ENCODE data around the gene FAM237B. TPM values are rescaled to one million over a fixed set of nuclear protein-coding genes. Genes with fewer than 3 reads are reported as not detected.

FAM237B gene
- not detected in 2 replicates for total RNA-seq

DNA sequence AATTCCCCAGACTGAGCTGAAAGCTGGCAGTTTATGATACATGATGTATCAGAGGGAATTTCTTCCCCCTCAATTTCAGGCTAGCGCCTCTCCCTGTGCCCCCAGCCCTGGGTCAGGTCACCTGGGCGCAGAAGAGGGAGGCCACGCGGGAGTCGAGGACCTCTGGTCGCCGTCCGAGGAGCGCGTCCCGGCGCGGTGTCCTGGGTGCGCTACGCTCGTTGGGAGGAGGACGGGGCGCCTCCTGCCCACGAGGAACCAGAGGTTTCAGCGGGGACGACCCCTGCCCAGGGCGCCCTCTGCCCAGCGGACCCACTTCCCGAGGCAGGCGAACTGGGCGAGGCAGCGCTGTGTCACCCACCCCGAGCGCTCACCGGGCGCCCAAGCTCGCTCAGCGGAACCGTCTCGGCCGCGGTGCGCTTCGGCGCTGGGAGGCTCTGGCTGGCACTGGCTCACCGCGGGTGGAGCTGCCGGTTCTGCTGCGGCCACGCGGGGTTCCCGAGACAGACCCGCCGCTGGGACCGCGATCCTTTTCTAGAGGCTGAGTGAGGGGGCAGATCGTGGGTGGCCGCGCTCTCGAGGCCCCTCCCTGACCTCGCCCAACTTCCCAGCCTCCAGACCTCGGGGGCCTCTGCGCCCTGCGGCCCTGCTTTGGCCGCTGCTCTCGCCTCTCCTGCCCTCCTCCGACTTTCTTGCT, at the start of gene FAM237B:
FAM237B (minus strand) TSS at position 504 of the 694 bp plus-strand sequence. CDS start 1,556 bp downstream, outside the sequence.

DNA sequence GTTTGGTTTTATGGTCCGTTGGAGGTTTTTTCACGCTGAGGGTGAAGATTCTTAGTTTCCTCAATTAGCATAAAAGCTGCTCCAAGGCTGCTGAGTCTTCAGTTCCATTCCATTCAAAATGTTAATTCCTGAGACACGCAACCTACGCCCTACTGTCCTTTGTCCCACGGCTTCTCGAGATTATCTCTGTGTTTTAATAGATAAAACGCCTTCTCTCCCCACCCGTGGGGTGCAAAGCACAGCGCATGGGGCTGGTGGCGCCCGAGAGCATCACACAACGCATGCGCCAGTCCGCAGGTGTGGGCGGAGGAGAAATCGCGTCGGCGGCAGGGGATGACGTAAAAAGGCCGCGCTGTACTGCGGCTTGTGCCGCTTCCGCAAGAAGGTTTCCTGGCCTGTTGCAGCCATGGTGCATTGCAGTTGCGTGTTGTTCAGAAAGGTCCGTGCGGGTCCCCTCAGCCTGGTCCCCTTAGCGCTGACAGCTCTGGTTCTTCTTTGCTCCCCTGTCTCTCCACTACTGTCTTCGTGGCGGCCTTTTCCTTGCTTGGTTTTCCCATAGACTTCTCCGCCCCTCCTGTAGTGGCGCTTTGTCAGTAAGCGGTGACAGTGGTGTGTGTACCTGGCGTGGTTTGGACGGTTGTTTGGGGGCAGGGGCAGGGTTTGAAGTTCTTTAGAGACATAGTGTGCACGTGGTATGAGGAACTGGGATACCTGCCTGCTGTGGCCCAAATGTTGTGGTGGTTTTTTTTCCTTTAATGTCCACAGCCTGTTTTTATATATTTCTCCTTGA, 25.4 kb upstream of the FAM237B start, which contains the start of gene GTPBP10:
GTPBP10 (plus strand) TSS at position 381 of the 790 bp plus-strand sequence; CDS start at position 407, 26 bp downstream.

Other genes with a start within 250 kb of the FAM237B start
- gene STEAP1, start 166.8 kb downstream of the FAM237B start, total RNA-seq, result 13.7 and 20.0 TPM in 2 replicates
- gene STEAP2, start 109.6 kb downstream of the FAM237B start, total RNA-seq, result 2.7 and 8.7 TPM in 2 replicates
- 1.1 and 1.9 TPM in 2 replicates for gene CFAP69, start 76.1 kb downstream of the FAM237B start, total RNA-seq
- 18.8 and 20.0 TPM in 2 replicates for gene GTPBP10, start 25.4 kb upstream of the FAM237B start, total RNA-seq
- 55.8 and 62.2 TPM in 2 replicates for gene CLDN12, start 82.2 kb upstream of the FAM237B start, total RNA-seq
- 4.1 TPM in 1 of 2 replicates, not detected in the other for gene PTTG1IP2, start 148.3 kb upstream of the FAM237B start, total RNA-seq